ENCODE data around the gene AKAP8.
"Not testable (repeated sequence)": the region's sequence is repeated elsewhere in the genome, so short reads cannot be mapped to it uniquely, and the experiment has no call there.

The AKAP8 gene

DNA sequence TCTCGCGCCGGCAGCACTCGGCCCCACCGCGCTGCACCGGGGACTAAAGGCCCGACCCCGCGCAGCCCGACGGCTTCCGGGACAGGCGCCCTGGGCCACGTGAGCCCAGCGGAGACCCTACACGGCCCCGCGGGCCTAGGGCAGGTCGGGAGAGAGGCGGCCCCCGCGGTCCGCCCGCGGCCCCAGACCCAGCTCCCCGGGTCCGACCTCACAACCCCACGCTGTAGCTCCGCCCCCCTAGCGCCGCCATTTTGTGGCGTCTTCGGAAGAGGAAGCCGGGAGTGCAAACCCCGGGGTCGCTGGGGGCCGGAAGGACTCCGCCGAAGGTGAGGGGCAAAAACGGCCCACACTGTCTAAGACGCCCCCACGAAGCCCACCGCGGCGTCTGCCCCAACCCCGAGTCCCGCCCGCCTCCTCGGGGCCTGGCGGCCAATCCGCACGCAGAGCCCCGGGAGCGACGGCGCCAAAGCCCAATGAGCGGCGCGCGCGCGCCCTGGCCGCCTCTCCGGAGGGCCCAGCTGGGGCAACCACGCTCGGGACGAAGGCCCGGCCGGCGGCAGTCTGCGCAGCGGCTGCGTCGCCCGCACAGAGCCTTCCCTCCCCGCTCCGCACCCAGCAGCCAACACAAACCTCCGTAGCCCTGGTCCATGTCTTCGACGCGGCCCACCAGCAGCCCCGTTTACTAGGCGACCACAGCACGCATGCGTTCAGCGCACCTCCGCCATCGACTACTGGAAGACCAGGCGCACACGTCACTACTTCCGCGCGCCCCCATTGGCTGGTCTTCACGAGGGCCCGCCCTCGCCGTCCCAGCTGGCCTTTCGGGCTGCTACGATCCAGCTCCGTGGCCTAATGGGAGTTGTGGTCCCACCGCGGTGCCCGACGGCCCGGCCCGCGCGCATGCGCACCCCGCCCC lies at the start of gene AKAP8:
TSS of gene AKAP8 (minus strand) at position 705 of the 916 bp plus-strand sequence. CDS start at position 649, 56 bp downstream.
- DNase-seq (ENCODE audit: low spot score) = peak; percentile 97

DNA sequence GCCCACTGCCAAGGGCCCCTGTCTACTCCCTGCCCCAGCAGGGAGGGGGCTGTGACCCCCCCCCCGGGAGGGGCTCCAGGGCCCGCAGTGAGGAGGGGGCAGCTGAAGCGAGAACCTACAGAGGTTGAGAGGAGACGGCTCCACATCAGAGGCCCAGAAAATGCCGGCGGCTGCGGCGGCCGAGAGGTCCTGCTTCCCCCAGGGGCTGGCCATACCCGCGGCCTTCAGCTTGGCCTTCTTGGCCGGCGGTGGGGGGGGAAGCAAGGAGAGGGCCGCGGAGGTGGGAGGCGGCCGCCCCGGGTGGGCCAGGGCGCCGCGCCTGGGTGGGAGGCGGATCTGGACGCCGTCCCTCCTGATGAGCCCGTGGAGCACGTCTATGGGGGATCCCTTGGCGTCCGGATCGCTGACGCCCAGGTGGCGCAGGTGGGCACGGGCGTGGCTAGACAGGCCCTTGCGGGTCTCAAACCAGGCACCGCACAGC lies 48.4 kb upstream of the AKAP8 start:
- no peak for DNase-seq (ENCODE audit: low spot score)

DNA sequence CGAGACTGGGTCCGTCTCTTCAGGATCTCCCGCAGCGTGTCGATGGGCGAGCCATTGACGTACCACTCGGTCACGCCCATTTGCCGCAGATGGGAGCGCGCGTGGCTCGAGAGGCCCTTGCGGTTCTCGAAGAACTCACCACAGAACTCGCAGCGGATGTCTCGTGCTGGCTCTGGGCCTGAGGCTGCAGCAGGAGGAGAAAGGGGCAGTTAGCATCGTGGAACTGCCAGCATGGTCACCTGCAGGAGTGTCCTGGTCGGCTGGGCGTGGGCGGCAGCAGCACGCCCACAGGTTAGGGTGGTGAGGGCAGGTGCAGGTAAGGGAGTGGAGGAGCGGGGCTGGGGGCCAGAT lies 47.7 kb upstream of the AKAP8 start:
- DNase-seq (ENCODE audit: low spot score) = no peak

- no peak for DNase-seq (ENCODE audit: low spot score)
Measured at GRCh38 chr19:15426485-15427349, 47.1 kb upstream of the AKAP8 start.

DNA sequence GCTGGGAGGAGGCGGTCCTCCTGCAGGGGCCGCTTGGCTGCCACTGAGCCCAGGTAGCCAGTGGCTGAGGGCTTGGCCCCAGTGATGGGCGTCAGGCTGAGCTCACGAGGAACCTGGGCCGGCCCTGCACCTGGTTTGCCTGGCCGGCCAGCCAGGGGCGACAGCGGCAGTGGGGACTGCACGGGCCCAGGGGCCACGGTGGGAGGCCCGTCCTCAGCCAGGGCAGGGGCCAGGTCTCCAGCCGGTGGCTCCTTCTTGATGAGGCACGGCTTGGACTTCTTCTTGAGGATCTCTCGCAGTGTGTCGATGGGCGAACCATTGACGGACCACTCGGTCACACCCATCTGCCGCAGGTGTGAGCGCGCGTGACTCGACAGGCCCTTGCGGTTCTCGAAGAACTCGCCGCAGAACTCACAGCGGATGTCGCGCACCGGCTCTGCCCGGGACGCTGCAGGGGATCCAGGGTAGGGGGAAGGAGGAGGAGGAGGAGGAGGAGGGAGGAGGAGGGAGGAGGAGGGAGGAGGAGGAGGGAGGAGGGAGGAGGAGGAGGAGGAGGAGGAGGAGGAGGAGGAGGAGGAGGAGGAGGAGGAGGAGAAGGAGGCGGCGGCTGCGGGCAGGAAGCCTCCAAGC lies 45.8 kb upstream of the AKAP8 start:
- no peak for DNase-seq (ENCODE audit: low spot score)

DNA sequence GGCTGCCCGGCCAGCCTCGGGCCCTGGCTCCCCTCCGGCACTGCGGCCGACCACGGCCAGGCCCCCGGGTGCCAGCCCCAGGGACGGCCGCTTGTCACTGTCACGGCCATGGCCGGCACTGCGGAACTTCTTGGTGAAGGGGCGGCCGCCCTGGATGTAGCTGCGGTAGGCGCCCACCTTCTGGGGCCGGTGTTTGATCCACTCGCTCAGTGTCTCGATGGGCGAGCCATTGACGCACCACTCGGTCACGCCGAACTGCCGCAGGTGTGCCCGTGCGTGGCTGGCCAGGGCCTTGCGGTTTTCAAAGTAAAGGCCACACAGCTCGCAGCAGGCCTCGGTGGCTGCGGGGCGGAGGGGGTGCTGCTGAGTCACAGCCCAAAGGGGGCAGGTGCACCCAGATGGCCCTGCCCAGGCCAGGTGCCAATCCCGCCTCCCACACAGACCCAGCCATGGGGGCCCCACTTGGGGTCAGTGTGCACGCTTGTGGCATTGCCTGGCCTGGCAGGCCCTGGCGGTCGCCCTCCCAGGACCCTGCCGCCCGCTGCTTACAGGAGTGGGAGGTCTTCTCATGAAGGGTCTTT lies 45.2 kb upstream of the AKAP8 start:
- no peak for DNase-seq (ENCODE audit: low spot score)

GRCh38 chr19:15424121-15424520 lies 44.5 kb upstream of the AKAP8 start:
- no peak for DNase-seq (ENCODE audit: low spot score)

- DNase-seq (ENCODE audit: low spot score) = no peak
Measured at GRCh38 chr19:15423130-15423529, 43.5 kb upstream of the AKAP8 start.

DNA sequence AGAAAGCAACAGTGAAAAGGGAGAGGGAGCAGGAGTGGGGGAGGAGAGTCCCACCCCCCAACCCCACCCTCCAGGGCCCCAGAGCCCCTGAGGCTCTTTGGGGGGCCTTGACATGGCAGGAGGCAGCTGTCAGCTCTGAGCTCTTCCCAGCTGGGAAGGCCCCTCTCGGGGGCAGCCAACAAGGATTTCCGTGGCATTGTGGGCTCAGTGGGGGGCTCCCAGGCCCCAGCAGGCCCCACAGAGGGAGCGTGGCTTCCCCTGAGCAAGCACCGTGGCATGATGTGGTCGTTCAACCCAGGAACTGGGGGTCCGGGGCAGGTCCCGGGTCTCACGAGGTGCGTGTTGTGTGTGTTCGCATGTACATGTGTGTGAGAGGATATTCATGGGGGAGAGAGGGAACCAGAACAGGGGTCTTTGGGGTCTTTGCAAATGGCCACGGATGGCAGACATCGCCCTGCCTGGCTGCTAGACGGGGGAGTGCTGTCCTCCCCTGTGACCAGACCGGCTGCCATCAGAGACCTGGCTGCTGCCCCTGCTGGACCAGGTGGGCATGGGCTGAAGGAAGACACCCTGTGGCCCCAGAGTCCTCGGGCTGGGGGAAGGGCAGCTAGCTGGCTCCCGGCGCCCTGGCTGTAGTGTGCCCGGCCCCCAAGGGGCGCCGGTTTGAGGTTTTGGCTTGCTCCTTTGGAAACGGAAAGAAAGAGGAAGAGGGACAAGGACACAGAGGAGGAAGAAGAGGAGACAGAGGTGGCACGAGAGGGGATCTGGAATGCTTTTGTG lies 42.9 kb upstream of the AKAP8 start:
- DNase-seq (ENCODE audit: low spot score) = no peak

DNA sequence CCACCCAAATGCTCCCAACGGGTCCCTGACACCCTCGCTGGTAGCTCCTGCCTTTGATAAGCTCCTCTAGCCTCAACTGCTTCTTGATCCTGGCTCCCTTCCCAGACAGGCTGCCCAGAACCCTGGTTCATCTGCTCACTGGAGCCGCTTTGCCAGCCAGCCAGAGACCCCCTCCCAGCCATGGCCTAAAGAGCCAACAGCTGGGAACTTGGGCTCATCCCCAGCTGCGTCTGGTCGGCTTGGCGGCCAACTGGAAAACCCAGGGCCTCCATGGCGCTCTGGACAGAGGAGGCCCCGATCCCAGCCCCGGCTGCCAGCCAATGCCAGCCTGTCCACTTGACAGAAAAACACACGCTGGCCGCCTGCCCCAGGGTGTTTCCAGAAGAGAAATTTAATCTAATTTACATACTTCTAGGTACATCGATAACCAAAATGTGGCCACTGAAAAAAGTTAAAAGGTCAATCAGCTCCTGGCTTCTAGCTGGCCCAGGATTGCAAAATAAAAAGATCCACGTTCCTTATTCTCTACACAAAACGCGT lies 42.2 kb upstream of the AKAP8 start:
- no peak for DNase-seq (ENCODE audit: low spot score)

DNA sequence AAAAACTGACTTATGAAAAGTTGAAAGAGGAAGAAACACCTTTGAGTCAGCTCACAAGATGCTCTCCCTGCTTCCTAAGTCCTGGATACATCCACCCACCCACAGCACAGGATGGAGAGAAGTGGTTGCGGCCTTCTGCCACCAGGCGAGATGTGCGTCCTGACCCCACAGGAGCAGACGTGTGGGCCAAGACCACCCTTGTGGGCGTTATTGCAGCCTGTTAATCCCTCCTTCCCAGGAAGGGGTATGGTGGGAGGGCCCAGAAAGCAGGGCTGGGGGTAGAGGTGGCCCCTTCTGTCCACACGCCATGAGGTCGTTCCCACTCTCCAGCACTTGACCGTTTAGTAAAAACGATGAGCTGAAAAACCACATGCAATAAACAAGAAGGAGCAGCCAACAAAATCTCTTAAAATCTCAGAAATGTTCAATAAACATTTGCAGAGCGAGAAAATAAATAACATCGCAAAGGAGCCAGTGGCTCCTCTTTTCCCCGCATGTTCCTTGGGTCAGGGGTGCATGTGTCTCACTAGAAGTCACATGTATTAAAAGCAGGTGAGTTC lies 41.6 kb upstream of the AKAP8 start:
- no peak for DNase-seq (ENCODE audit: low spot score)

GRCh38 chr19:15419413-15420025 lies 39.9 kb upstream of the AKAP8 start:
- no peak for DNase-seq (ENCODE audit: low spot score)

DNA sequence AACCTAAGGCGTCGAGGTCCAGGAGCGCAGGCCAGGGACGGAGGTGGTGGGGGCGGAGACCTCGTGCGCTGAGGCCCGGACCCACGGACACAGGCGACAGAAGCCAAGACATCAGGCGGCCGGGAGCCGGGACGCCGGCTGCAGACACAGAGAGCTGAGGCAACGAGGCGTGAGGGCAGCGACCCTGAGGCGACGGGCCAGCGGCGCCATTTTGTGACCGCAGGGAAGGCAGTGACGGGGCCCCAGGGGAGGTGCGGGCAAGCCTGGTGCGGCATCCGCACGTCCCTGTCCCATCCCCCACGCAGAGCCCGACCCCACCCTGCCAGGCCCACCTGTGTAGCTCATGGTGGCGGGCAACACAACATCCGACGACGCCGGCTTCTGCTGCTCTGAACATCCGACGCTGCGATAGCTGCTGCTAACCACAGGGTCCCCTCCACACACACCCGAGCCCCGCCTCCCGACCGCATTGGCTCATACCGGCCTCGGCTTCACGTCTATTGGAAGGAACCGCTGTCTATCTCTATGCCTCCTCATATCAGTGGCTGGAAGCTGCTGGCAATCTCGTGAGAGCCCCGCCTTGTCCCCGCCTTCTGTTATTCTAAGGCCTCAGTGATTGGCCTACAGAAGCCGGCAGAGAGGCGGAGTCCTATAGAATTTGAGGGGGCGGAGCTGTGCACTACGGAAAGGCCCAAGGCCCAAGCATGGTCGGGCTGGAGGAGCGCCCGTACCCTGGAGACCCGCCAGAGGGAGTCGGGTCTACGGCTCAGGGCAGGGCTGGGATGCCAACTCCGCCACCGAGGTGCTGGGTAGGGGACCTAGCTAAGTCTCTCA lies 39.2 kb upstream of the AKAP8 start, which contains the start of gene AKAP8L:
TSS of gene AKAP8L (minus strand) at position 410 of the 834 bp plus-strand sequence. CDS start at position 345, 65 bp downstream.
- DNase-seq (ENCODE audit: low spot score) = peak; percentile 99

DNA sequence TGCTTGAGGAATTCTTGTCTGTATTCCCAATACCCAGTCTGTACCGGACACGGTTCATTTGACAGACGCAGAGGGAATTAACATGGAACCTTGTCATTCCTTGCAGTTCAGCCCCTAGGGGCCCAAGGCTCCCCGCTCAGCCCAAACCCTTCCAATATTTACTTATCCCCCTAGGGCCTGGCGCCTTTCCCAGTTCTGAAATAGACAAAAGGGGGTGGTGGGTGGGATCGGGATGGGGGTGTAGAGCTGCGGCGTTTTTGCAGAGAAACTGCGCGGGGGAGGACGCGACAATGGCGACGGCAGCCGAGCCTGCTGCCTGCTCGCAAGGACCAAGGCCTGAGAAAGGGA lies 38.6 kb upstream of the AKAP8 start:
- no peak for DNase-seq (ENCODE audit: low spot score)

DNA sequence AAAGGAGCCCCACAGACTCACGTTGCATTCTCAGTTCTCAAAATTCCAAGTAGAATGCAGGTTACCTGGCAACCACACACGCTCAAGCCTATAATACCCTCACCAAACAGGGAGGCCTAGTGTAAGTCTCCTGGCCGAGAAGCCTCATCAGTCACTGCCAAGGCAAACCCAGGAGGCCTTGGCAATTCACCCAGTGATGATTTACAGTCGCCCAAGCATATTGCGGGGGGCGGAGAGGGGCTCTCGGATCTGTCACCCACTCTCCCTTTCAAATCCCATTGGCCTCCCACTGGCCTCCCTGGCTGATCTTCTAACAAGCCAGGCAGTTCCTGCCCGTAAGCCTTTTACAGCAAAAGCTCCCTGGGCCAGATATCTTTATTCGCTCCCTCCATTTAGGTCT lies 38.1 kb upstream of the AKAP8 start:
- DNase-seq (ENCODE audit: low spot score) = no peak

DNA sequence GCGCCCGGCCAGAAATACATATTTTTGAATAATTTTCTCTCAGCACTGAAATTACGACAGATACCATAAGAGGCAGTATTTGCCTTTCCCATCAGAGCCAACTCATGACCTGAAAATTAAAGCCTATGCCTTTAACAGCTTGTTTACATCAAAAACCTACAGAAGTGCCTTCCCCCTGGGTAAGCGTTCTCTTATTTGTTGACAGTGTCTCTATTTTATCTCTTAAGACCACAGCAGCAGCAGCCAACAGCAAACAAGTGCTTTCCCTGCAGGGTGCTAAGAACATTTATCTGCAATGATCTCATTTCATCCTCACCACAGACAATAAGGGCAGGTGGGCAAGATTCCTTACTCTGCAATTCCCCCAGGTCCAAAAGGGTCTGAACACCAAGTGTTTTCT lies 33.2 kb upstream of the AKAP8 start:
- DNase-seq (ENCODE audit: low spot score) = no peak

DNA sequence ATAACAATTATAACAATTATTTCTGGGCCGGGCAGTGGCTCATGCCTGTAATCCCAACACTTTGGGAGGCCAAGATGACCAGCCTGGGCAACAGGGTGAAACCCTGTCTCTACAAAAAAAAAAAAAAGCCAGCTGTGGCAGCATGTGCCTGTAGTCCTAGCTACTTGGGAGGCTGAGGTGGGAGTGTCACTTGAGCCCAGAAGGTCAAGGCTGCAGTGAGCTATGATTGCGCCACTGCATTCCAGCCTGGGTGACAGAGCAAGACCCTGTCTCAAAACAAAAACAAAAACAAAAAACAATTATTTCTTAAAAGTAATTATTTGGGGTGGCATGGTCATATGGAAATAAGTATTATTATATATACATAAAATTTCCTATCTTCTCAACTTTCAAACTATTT lies 31.8 kb upstream of the AKAP8 start:
- not testable (repeated sequence) for DNase-seq (ENCODE audit: low spot score)

DNA sequence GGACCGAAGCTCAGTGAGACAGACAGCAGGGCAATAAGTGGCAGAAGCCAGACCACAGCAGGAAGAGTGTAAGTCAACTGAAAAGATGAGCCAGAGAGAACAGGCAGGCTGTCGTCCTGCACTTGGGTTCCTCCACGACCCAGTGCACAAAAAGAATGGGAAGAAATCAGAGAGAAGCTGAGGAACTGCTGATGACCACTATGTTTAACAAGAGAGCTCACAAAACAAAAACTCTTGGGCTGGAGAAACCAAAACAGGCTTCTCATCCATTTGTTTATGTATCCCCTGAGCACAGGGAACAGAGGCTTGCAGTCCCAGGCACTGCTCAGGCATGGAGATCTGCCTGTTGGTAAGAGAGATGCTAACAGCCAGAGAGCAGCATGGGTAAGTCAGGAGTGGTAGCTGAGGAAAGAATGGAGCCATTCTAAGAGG lies 25.2 kb upstream of the AKAP8 start:
- no peak for DNase-seq (ENCODE audit: low spot score)

DNA sequence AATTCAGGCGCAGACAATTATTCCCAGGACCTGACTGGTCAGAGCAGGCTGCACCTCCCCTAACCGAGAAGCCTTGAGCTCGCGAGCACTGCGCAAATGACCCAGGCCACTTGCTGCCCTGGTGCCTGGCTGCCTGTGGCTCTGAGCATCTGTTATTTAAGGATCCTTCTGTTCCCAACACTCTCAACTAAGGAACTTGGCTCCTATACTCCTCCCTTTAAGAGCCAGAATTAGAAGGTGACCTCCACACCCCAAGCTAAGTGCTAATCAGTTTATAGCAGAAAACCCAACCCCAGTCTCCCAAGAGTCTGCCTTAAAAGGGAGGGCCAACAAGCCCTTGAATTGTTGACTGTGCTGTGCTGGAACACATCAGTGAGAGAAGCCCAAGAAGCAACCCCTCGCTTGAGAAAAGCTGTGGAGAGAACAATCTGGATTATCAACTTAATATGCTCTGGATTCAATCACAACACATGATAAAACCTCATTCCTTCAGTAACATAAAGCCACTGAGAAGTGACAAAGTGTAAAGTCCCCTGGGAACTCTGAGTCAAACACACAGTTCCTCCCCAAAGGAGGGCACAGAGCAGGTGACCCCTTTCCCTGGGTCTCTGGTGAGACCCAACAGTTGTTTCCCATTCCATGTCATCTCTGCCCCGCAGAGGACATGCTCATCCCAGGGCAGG lies 24.7 kb upstream of the AKAP8 start:
- DNase-seq (ENCODE audit: low spot score) = no peak

Data from iPS-NIHi11 (cell line).